HepG2 (cell line): Measurements from ENCODE around the gene NRSN2. TPM values are rescaled to one million over a fixed set of nuclear protein-coding genes. Genes with fewer than 3 reads are reported as not detected.

Experiments
- ATF7 ChIP-seq, 2 experiments: fragments of 450-650 bp in 1 of 2; sonication (generic) in 1 of 2; formaldehyde crosslinking in 1 of 2; IDR thresholded peaks; 2 replicates each; pipeline versions ENCODE4 v1.4.0 to v1.6.1; 2016 to 2020; ENCODE audit warnings: antibody characterized with exemption in 1 of 2, mild to moderate bottlenecking in 1 of 2, missing genetic modification reagents in 1 of 2
- CC2D1A ChIP-seq: sonication (generic); formaldehyde crosslinking; IDR thresholded peaks from 2 replicates; pipeline ENCODE4 v1.8.1; 2023; ENCODE audit warnings: mild to moderate bottlenecking, missing genetic modification reagents
- HNF4G ChIP-seq, 2 experiments: sonication (generic) in 1 of 2; formaldehyde crosslinking in 1 of 2; IDR thresholded peaks; 2 replicates each; pipeline versions ENCODE4 v1.4.0 to v1.6.1; 2011 to 2020; ENCODE audit warnings: borderline replicate concordance in 2 of 2, low read depth in 2 of 2, mild to moderate bottlenecking in 2 of 2, low read length in 1 of 2, missing genetic modification reagents in 1 of 2, moderate library complexity in 1 of 2
- MEF2D ChIP-seq: sonication (generic); formaldehyde crosslinking; IDR thresholded peaks from 2 replicates; pipeline ENCODE4 v1.5.1; 2020; ENCODE audit warnings: mild to moderate bottlenecking, missing genetic modification reagents
- NBN ChIP-seq: fragments of 450-650 bp; conservative IDR thresholded peaks from 2 replicates; pipeline ENCODE4 v1.6.1; 2017
- NR3C1 ChIP-seq: sonication (generic); formaldehyde crosslinking; IDR thresholded peaks from 2 replicates; pipeline ENCODE4 v1.4.0; 2020; ENCODE audit warnings: missing genetic modification reagents
- PAF1 ChIP-seq: IDR thresholded peaks from 2 replicates; pipeline ENCODE4 v1.6.1; 2016; ENCODE audit warnings: missing genetic modification reagents, missing compliant biosample characterization
- POLR2G ChIP-seq: fragments of 200-400 bp; formaldehyde crosslinking; IDR thresholded peaks from 2 replicates; pipeline ENCODE4 v1.6.1; 2018; ENCODE audit warnings: mild to moderate bottlenecking, low read depth, low read length, moderate library complexity
- REXO4 ChIP-seq: sonication (generic); formaldehyde crosslinking; IDR thresholded peaks from 2 replicates; pipeline ENCODE4 v1.8.0; 2022; ENCODE audit warnings: missing genetic modification reagents, mild to moderate bottlenecking, borderline replicate concordance
- TCF7L2 ChIP-seq: IDR thresholded peaks from 2 replicates; pipeline ENCODE4 v1.6.1; 2011; ENCODE audit warnings: mild to moderate bottlenecking, low read depth, low read length, moderate library complexity
- ZNF33B ChIP-seq: sonication (generic); formaldehyde crosslinking; IDR thresholded peaks from 2 replicates; pipeline ENCODE4 v1.5.1; 2020; ENCODE audit warnings: mild to moderate bottlenecking, missing genetic modification reagents
- ZNF354B ChIP-seq: sonication (generic); formaldehyde crosslinking; IDR thresholded peaks from 2 replicates; pipeline ENCODE4 v1.8.0; 2022; ENCODE audit warnings: mild to moderate bottlenecking, missing genetic modification reagents
- ZNF790 ChIP-seq: sonication (generic); formaldehyde crosslinking; IDR thresholded peaks from 2 replicates; pipeline ENCODE4 v1.8.0; 2022; ENCODE audit warnings: missing genetic modification reagents, mild to moderate bottlenecking, borderline replicate concordance
- ZNF891 ChIP-seq: sonication (generic); formaldehyde crosslinking; IDR thresholded peaks from 2 replicates; pipeline ENCODE4 v1.5.0; 2020; ENCODE audit warnings: mild to moderate bottlenecking, missing genetic modification reagents
- polyA plus RNA-seq, 8 experiments: library from polyadenylated mRNA; depleted of rRNA in 3 of 8; stranded (reverse) in 7 of 8; unstranded in 1 of 8; fragments of >200 nt; fragmentation: Illumina TruSeq in 4 of 8; extraction: Trizol in 4 of 8; gene quantifications; 2 replicates each; pipeline versions ENCODE4 v1.2.1 to v1.2.3, GENCODE V29; 2011 to 2016; ENCODE audit warnings: low read depth in 4 of 8, missing spikeins in 1 of 8, mixed read lengths in 1 of 8; ENCODE audit not compliant: insufficient read depth in 1 of 8
- total RNA-seq, 5 experiments: library from RNA; depleted of rRNA; stranded (reverse); fragments of >200 nt; fragmentation: Illumina TruSeq; extraction: Trizol; gene quantifications; 2 replicates each; pipeline ENCODE4 v1.2.3, GENCODE V29; 2016; ENCODE audit warnings: low read depth in 1 of 5
- TF ChIP-seq, protein P1 (sequence below): sonication (generic); formaldehyde crosslinking; IDR thresholded peaks from 2 replicates; pipeline ENCODE4 v1.9.0; 2021; ENCODE audit warnings: missing genetic modification reagents, borderline replicate concordance
- TF ChIP-seq, protein P2 (sequence below): sonication (generic); formaldehyde crosslinking; IDR thresholded peaks from 2 replicates; pipeline ENCODE4 v1.8.1; 2023; ENCODE audit warnings: mild to moderate bottlenecking, moderate library complexity, missing genetic modification reagents
- TF ChIP-seq, protein P3 (sequence below): fragments of 450-650 bp; IDR thresholded peaks from 2 replicates; pipeline ENCODE4 v1.6.1; 2017
- TF ChIP-seq, protein P4 (sequence below): IDR thresholded peaks from 2 replicates; pipeline ENCODE4 v1.4.0; 2020; ENCODE audit warnings: mild to moderate bottlenecking, missing genetic modification reagents
- TF ChIP-seq, protein P5 (sequence below): sonication (generic); formaldehyde crosslinking; IDR thresholded peaks from 2 replicates; pipeline ENCODE4 v1.5.1; 2020; ENCODE audit warnings: missing genetic modification reagents, mild to moderate bottlenecking, borderline replicate concordance

NRSN2 gene
- total and polyA plus RNA-seq, 2 of the 13 experiments (the other 11 are each of a cell fraction or from before 2014, with no cell fraction given): 32.3 to 49.4 TPM

DNA sequence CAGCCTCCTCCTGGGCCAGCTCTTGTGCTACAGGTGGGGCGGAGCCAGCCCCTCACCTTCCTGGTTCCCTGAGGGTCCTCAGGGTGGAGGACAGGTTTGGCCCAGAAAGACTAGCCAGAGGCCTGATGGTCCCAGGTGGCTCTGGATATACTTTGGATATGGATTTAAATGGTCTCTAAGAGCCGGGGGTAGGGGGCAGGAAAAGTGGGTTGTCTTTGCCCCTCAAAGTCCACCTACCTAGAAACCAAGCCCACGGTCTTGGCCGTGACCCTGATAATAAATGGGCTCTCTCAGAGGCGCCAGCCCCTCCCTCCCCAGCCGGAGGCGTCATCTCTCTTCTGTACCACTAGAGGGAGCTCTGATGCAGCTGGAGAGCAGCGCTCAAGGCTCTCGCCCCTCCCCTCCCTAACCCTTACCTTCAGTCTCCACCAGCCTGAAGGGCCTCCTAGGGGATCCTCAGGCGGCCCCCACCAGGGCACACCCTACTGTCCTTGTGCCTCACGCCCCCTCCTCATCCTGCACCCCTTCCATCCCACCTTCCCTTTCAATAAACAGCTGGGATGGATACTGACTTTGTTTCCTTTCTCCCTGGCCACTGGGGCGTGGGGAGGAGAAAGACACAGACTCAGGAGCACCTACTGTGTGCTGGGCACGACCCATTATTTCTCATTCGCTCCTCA is 7.5 kb downstream of the NRSN2 start (continued):
- TF ChIP-seq ZNF33B: peak; percentile 89
- no peak for TF ChIP-seq HNF4G (IDR thresholded peaks at IDR 0.05; ENCODE audit: borderline replicate concordance, low read depth, low read length)
- TF ChIP-seq HNF4G (CRISPR knock-in tag; IDR thresholded peaks at IDR 0.05; ENCODE audit: borderline replicate concordance, low read depth): no peak; the same call in 1 of the 2 replicates
- no peak for TF ChIP-seq CC2D1A
- TF ChIP-seq, protein P1, sequence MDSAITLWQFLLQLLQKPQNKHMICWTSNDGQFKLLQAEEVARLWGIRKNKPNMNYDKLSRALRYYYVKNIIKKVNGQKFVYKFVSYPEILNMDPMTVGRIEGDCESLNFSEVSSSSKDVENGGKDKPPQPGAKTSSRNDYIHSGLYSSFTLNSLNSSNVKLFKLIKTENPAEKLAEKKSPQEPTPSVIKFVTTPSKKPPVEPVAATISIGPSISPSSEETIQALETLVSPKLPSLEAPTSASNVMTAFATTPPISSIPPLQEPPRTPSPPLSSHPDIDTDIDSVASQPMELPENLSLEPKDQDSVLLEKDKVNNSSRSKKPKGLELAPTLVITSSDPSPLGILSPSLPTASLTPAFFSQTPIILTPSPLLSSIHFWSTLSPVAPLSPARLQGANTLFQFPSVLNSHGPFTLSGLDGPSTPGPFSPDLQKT (CRISPR knock-in tag): no peak
- no peak for TF ChIP-seq ATF7 (IDR thresholded peaks at IDR 0.05)
- no peak; the same call in 1 of the 2 replicates for TF ChIP-seq ATF7 (CRISPR knock-in tag; IDR thresholded peaks at IDR 0.05)
- TF ChIP-seq ZNF354B (CRISPR knock-in tag): peak; percentile 72; the same call in 1 of the 2 replicates
- TF ChIP-seq NBN: no peak
- TF ChIP-seq TCF7L2: no peak
- TF ChIP-seq, protein P2, sequence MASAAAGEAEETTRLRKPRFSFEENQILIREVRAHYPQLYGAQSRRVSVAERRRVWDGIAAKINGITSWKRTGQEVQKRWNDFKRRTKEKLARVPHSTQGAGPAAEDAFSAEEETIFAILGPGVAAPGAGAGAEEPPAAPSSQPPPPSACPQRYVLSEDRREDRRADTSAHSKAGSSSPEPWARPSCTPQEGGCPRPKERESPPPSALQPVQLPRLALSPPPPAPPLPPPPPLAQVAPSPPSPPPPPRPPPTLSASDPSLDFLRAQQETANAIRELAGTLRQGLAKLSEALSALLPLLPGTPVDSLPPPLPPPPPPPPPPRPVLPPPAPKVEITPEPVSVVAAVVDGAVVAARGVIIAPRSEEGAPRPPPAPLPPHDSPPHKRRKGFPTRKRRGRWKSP (CRISPR knock-in tag): peak; percentile 50; the same call in 1 of the 2 replicates
- TF ChIP-seq ZNF891 (CRISPR knock-in tag): no peak; the same call in none of the 2 replicates
- TF ChIP-seq, protein P3, sequence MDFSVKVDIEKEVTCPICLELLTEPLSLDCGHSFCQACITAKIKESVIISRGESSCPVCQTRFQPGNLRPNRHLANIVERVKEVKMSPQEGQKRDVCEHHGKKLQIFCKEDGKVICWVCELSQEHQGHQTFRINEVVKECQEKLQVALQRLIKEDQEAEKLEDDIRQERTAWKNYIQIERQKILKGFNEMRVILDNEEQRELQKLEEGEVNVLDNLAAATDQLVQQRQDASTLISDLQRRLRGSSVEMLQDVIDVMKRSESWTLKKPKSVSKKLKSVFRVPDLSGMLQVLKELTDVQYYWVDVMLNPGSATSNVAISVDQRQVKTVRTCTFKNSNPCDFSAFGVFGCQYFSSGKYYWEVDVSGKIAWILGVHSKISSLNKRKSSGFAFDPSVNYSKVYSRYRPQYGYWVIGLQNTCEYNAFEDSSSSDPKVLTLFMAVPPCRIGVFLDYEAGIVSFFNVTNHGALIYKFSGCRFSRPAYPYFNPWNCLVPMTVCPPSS: no peak
- no peak for TF ChIP-seq ZNF790 (CRISPR knock-in tag)
- no peak for TF ChIP-seq REXO4 (CRISPR knock-in tag)
- TF ChIP-seq, protein P4, sequence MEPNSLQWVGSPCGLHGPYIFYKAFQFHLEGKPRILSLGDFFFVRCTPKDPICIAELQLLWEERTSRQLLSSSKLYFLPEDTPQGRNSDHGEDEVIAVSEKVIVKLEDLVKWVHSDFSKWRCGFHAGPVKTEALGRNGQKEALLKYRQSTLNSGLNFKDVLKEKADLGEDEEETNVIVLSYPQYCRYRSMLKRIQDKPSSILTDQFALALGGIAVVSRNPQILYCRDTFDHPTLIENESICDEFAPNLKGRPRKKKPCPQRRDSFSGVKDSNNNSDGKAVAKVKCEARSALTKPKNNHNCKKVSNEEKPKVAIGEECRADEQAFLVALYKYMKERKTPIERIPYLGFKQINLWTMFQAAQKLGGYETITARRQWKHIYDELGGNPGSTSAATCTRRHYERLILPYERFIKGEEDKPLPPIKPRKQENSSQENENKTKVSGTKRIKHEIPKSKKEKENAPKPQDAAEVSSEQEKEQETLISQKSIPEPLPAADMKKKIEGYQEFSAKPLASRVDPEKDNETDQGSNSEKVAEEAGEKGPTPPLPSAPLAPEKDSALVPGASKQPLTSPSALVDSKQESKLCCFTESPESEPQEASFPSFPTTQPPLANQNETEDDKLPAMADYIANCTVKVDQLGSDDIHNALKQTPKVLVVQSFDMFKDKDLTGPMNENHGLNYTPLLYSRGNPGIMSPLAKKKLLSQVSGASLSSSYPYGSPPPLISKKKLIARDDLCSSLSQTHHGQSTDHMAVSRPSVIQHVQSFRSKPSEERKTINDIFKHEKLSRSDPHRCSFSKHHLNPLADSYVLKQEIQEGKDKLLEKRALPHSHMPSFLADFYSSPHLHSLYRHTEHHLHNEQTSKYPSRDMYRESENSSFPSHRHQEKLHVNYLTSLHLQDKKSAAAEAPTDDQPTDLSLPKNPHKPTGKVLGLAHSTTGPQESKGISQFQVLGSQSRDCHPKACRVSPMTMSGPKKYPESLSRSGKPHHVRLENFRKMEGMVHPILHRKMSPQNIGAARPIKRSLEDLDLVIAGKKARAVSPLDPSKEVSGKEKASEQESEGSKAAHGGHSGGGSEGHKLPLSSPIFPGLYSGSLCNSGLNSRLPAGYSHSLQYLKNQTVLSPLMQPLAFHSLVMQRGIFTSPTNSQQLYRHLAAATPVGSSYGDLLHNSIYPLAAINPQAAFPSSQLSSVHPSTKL (CRISPR knock-in tag): peak; percentile 69
- TF ChIP-seq PAF1 (CRISPR knock-in tag): peak; percentile 95
- no peak for TF ChIP-seq NR3C1 (CRISPR knock-in tag)
- peak; percentile 87 for TF ChIP-seq MEF2D (CRISPR knock-in tag)
- TF ChIP-seq POLR2G: peak; percentile 62
- TF ChIP-seq, protein P5, sequence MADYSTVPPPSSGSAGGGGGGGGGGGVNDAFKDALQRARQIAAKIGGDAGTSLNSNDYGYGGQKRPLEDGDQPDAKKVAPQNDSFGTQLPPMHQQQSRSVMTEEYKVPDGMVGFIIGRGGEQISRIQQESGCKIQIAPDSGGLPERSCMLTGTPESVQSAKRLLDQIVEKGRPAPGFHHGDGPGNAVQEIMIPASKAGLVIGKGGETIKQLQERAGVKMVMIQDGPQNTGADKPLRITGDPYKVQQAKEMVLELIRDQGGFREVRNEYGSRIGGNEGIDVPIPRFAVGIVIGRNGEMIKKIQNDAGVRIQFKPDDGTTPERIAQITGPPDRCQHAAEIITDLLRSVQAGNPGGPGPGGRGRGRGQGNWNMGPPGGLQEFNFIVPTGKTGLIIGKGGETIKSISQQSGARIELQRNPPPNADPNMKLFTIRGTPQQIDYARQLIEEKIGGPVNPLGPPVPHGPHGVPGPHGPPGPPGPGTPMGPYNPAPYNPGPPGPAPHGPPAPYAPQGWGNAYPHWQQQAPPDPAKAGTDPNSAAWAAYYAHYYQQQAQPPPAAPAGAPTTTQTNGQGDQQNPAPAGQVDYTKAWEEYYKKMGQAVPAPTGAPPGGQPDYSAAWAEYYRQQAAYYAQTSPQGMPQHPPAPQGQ (CRISPR knock-in tag): no peak
